HG03280 (cell line): Measurements from ENCODE around the gene MEG3.

Source experiments
- ATAC-seq: cut with Tn5 transposase; IDR thresholded peaks from one replicate; pipeline ENCODE4 v1.9.1; 2021; ENCODE audit warnings: mild to moderate bottlenecking, moderate library complexity; ENCODE audit not compliant: unreplicated experiment

Gene MEG3

DNA sequence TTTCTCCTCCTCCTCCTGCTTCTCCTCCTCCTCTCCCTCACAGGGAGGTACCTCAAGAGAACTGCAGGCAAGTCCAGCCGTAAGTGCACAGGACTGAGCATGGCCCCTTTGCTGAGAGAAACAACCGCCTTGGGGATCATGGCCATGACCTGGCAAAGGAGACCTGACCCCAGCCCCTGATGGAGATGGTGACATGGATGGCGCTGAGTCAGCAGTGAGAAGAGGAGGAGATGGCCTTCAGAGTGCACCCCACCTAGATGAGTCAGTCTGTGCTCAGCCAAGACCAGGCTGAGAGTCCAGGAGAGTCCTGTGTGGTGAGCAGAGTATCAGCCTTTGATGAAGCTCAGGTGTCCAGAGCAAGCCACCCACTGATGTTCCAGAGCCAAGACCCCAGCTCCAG lies 36.4 kb downstream of the MEG3 start:
- no peak for ATAC-seq

DNA sequence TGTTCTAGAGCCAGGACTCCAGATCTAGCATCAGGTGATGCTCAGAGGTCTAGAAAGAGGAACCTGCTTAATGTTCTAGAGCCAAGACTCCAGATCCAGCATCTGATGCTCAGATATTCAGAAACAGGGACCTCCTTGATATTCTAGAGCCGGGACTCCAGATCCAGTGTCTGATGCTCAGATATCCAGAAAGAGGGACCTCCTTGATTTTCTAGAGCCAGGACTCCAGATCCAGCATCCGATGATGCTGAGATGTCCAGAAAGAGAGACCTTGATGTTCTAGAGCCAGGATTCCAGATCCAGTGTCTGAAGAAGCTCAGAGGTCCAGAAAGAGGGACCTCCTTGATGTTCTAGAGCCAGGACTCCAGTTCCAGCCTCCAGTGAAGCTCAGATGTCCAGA lies 36.9 kb downstream of the MEG3 start:
- ATAC-seq: no peak

DNA sequence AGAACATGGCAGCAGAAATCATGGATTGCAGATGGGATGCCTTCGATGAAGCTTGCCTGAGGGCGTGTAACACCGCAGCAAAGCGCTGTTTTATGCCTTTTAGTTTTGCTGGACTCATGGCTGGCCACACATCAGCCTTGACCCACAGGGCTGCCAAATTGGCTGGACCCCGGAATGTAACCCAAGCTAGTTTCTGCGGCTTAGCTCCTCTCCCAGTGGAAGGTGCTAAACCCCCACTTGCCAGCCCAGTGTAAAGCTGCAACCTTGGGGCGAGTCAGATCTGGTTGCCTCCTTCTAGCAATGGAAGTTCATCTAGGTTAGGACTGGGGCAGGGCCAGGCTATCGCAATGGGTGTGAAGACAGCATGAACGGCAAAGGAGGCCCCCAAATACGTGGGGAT lies 38.3 kb downstream of the MEG3 start:
- ATAC-seq: no peak

DNA sequence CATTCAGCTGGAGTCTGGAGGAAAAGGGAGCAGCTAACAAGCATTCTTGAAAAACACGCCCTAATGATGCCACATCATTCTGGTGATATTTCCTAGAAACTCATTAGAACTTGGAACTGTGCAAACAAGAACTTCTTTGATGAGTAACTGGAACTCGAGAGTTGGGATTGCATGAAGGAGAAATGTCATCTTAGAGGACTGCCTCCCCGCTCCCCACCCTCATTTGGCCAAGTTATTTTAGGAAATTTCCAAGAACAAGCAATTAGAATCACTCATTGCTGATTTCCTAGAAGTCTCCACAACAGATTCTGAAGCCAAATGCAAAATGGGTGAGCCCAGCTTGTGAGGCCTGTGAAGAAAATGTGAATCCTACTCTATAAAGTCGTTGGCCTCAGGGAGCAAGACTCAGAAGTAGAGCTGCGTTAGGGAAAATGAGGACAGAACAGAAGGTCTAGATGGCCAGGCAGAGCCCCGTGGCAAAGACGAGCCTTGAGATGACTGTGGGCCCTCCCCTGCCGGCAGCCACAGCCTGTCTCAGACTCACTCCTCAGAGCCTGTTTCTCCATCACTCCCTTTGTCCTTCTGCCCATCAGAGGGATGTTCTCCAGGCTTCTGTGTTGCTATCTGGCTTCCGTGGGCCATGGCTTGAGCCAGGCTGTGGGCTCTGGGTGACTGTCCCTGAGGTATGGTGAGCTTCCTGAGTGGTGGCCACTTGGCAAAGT lies 39.2 kb downstream of the MEG3 start:
- no peak for ATAC-seq

DNA sequence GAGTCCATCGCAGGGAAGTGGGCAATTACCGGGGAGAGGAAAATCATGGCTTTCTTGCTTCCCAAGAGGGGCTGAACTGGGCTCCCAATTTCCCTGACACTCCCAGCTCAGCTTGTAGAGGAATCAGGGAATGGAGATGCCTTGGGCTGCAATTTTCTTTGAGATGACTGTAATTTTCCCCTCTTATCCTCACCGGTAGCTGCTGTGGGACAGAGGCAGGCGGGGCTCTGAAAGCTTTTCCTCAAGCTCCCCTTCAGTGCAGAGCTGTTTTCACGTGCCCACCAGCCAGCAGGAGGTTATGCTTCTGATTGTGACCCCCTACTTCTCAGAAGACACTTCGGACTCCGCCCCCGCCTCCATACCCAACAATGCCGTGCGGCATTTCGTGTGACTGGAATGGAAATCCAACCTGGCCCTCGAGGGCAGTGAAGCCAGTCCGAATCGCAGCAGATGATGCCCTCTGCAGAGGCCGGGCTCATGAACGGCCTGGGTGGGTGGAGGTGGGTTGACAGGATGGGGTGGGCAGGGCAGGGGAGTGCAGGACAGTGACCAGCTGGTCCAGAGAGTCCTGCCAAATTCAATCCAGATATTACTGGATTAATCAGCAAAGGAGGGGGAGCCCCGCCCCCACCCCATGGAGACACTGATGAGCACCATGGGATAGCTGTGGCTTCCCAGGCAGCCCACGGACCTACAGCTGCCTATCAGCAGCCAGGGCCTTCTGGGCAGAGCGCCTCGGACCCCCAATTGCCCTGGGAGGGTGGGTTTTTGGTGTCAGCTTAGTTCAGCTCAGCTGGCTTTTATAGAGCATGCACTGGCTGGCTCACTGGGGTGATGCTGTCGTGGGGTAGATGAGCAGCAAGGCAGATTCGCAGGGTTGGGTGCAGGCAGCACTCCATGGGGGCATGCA lies 40.0 kb downstream of the MEG3 start:
- no peak for ATAC-seq

DNA sequence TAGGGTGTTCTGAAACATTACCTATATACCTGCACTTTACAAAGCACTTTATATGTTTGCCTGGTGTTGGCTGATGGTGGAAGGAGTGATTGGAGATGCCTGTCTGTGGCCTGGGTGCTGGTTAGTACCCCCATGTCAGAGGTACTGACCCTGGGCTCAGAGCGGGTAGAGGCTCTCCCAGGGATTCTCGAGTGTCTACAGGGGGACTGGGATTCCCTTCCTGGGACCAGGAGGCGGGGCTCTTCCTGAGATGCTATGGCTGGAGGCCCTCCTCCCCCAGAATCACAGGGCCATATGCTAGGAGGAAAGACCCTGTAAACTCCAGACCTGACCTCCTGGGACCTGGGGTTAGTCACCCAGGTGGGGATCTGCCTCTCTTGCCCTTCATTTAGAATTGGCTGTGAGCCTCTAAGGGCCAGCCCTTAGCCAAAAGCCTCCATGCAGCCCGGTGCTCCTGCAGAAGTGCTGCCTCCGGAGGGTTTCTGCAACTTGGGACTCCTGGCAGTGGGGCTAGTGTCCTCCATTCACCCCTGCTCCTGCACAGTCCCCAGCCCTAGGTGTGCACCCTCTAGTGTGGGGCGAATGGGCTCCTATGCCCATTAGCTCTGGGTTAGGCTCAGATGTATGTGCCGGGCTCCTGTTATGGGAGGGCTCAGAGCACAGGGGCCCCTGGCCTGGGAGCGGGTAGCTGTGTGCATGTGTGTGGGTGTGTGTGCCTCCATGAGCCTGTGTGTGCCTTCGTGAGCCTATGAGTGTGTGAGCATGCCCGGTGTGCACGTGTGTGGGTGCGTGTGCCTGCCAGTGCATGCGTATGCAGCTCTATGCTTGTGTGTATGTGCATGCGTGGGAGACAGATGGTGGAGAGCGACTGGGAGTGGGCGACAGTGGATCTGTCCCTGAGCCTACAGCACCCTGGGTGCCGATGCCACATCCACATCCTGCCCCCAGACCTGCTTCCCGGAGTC lies 41.0 kb downstream of the MEG3 start:
- ATAC-seq: no peak

DNA sequence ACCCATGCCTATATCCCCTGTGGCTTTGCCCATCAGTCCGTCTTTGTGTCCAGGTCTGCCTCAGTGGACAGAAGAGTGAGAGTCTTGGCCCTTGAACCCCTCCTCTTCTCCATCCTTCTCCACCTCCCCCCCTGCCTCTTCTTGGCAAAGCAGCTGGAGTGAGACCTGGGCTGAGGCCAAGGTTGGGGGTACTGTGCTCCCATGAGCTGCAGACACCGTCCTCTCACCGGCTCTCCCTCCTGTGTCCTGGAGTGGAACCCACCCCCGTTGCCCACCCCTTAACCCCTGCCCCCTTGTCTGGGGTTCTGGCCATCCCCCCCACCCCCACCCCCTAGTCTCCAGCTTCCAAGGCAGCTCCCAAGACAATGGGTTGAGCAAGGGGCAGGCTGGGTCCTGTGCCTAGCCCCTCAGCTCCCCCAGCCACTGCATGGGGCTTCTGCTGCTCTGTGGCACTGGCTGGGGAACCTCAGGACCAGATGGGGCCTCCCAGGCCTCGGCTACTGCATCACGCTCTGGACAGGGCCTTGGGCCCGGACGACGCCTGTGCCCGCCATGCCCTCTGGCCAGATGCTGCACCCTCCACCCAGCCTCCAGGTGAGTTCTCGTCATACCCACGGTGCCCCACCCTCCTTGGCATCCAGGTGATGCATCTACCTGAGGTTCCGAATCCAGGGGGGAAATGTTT lies 41.9 kb downstream of the MEG3 start:
- ATAC-seq: no peak

DNA sequence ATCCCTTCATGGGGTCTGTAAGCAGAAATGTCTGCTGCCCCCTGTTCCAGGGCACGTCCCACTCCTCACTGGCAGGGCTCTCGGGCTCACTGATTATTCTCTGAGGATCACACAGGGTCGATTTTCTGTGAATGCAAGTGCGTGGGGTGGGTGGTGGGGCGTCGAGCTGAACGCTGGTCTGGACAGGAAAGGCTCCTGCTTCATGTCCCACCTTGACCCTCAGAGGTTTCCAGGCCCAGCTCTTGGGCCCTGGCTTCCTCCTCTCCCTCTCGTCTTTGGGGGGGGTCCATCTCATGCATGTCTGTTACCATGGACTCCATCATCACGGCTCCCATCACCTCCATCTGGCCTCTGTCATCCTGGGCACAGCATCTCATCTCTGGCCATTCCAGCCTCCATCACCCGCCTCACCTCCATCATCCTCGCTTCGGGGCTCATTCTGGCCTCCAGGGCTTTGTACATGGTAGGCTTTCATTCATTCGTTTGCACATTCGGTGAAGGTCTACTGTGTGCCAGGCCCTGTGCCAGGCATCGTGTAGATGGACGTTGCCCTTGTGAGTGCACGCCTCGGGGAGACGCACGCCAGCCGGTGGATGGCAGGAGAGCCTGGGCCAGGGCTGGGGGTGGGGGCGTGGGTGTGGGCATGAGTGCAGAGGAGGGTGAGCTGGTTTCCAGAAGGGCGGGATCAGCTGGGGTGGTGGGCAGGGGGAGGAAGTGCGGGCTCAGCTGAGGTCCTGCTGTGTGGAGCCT lies 42.9 kb downstream of the MEG3 start:
- ATAC-seq: no peak

DNA sequence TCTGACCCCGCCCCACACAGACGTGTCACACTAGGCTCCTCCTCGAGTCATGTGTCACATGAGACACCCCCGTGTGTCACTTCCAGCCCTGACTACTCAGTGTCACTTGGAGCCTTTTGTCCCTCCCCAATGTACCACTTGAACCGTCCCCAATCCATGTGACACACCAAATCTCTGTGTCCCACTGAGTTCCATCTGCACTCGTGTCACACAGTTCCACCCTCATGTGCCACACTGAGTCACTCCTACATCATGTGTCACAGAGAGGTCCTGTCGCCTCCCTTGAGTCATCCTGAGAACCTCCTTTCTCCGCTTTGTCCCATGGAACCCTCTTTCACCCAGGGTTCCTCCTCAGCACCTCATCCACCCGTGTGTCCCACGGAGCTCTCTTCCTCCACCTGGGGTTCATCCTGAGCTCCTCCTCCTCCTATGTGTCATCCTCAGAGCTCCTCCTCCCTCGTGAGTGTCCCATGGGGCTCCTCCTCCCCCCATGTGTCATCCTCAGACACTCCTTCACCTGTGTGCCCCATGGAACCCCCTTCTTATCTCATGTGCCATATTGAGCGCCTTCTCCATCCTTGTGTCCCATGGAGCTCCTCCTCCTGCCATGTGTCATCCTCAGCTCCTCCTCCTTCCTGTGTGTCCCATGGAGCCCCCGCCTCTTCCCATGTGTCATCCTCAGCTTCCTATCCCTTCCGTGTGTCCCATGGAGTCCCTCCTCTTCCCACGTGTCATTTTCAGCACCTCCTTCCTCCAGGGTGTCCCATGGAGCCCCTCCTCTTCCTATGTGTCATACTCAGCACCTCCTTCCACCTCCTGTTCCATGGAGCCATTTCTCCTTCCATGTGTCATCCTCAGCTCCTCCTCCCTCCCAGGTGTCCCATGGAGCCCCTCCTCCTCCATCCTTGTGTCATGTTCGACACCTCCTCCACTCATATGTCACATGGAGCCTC lies 45.6 kb downstream of the MEG3 start:
- no peak for ATAC-seq

DNA sequence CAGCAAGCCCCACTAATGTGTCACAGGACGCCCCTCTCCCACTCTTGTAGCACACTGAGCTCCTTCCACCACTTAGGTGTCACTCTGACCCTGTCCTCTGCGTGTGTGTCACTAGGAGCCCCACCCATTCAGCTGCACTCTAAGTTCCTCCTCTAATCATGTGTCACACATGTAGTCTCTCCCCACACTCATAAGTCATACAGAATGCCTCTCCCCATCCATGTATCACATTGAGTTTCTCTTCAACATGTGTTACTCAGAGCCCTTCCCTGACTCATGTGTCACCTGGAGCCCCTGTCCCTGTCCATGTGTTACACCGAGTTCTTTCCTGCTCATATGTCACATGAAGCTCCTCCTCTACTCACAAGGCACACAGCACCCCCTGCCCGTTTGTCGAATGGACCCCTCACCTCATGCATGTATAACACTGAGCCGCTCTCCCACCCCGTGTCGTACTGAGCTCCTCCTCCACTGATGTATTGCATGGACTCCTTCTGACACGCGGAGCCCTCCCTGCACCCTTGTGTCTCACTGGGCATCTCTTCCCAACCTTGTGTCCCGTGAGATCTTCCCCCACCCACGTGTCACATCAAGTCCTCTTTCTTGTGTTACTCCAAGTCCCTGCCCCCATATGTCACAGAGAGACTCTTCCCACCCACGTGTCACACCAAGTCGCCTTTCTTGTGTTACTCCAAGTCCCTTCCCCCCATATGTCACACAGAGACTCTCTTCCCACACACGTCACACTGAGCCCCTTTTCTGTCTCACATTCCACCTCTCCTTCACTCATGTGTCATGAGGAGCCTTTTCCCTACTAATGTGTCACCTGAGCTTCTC lies 46.6 kb downstream of the MEG3 start:
- ATAC-seq: no peak

DNA sequence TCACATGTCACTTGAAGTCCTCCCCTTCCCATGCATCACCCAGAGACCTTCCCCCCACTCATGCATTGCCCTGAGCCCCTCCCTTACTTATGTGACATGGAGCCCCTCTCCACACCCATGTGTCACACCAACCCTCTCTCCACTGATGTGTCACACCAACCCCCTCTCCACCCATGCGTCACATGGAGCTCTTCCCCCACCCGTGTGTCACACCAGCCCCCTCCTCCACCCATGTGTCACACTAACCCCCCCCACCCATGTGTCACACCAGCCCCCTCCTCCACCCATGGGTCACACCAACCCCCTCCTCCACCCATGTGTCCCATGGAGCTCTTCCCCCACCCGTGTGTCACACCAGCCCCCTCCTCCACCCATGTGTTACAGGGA lies 47.2 kb downstream of the MEG3 start:
- no peak for ATAC-seq

DNA sequence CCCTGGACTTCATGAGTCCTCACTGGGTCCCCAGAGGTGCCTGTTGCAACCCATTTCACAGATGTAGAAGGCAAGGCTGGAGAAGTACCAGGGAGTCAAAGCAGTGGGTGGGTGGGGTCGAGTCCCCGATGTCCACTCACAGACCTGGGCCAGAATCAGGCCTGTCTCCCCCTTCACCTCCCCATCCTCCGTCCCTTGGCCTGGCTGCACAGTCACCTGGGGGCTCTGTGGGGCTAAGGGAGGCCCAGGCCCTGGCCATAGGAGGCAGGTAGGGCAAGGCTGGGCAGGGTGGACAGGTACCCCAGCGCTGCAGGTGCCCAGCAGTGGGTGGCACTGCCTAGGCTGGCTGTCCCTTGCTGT lies 48.1 kb downstream of the MEG3 start:
- ATAC-seq: no peak

DNA sequence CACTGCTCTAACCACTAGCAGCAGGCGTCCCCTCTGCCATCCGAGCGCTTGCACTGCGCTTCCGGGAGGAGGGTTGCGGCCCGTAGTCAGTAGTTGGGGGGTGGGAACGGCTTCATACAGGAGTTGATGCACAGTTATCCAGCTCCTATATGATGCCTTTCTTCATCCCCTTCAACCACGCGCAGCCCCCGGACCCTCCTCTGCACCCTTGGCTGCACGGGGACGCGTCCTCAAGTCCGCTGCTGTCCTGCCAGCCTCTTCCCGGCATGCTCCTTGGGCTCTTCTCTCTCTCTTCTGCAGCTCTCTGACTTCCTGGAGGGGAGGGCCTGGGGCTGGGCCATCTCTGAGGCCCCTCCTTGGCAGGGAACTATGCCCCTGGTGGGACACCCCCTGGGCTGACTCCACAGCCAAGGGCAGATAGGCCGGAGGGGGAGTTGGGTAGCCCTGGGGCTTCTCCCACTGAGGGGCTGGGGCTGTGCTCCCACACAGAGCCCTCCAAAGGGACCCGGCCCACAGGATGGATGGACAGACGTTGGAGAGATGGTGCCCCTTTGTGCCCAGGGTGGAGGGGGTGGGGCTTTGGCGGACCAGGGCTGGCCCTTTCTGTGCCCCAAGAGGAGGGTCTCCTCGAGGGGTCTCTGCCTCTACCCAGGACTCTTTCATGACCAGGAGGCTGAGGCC lies 48.6 kb downstream of the MEG3 start:
- ATAC-seq: no peak

DNA sequence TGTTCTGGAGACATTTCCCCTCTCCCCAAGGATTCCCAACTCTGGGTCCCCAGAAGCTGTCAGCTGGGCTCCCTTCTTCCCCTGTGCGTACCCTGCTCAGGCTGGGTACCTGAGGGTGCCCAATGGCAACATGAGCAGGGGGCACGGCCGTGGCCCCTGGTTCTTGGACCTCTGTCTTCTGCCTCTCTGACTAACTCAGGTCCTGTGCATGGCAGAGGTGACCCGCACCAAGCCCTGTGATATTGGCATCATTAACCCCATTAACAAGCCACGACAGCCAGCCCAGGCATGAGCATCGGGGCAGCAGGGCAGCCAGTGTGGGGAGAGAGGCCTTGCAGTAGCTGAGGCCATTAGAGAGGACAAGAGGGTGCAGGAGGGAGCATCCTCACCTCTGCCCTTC lies 49.2 kb downstream of the MEG3 start:
- ATAC-seq: no peak

DNA sequence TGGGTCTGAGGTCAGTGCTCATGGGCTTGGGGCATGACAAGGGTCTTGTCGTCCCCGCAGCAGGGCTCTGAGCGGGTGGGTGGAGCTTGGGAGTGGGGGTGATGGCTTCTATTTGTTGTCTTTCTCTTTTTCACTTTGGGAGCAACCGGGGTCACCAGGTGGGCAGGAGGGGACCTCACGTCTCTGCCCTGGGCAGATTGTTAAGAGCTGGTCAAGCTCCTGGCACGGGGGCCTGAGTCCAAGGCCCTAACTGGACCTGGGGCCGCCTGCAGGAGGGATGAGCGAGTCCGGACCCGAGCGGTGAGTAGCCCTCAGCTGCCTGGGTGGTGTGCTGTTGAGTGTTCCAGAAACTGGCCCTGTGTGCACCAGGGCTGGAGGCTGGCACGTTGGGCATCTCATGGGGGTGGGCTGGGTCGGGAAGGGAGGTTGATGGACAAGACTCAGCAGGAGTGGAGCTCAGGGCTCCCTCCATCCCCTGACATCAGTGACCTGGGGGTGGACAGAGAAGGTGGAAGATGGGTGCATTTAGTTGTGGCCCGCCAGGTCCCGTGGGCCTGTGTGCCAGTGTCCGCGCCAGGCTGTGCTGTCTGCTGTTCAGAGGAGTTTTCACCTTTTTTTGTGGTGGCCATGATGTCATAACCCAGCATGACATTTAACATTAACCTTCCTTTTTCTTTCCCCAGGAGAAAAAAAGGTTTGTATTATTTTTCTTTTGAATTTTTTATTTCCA lies 50.1 kb downstream of the MEG3 start:
- no peak for ATAC-seq

DNA sequence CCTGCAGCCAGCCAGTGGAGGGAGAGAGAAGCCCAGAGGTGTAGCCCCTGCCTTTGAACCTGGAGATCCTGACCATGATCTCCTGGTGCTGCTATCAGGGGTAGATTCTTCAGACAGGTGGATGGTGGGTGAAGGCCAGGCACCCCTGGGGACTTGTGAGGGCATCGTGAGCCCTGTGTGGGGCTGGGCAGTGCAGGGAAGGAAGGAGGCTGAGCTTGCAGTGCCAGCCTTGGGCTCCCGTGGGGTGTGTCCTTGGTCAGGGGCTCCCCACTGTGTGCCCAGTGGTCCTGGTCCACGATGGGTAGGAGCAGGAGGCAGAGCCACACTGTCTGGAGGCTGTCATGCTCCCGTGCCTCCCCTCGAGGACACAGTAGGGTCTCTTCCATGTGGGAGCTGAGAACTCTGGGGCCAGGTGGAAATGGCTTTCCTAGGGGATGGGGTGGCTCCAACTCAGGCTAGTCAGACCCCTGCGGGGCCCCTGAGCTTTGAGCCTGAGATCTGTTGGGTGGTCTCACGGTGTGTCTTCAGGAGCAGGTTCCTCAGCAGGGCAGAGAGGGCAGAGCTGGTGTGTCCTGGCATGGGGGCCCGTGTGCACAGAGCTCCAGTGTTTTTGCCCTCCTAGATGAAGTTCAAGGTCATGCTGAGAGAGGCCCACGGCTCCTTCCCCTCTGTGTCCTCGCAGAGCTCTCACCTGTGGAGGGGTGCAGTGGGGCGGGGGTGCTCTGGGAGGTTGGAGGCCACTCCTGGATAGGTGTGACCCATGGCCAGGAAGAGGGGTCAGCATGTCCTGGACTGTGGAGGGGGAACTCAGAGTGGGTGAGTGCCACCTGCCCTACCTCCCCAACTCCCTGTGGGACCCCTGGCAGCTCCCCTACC lies 52.6 kb downstream of the MEG3 start:
- ATAC-seq: no peak
